HEK293 (cell line): ENCODE measurements around the gene GGTA1.
"Not testable (repeated sequence)": the region's sequence is repeated elsewhere in the genome, so short reads cannot be mapped to it uniquely, and the experiment has no call there.

ENCODE experiments used
- ZBTB7A ChIP-seq: fragments of 450-650 bp; formaldehyde crosslinking; IDR thresholded peaks from 2 replicates; pipeline ENCODE4 v1.5.1; 2016; ENCODE audit warnings: low read depth, missing biosample characterization, missing genetic modification characterization
- ZFP41 ChIP-seq: fragments of 450-650 bp; formaldehyde crosslinking; IDR thresholded peaks from 2 replicates; pipeline ENCODE4 v1.5.1; 2016; ENCODE audit warnings: missing biosample characterization, missing genetic modification characterization, borderline replicate concordance
- ZNF792 ChIP-seq: fragments of 450-650 bp; formaldehyde crosslinking; IDR thresholded peaks from 2 replicates; pipeline ENCODE4 v1.5.1; 2016; ENCODE audit warnings: missing biosample characterization, missing genetic modification characterization
- TF ChIP-seq, protein P1 (sequence below): fragments of 450-650 bp; formaldehyde crosslinking; IDR thresholded peaks from 2 replicates; pipeline ENCODE4 v1.5.1; 2016; ENCODE audit warnings: missing biosample characterization, missing genetic modification characterization
- TF ChIP-seq, protein P2 (sequence below): fragments of 450-650 bp; IDR thresholded peaks from 2 replicates; pipeline ENCODE4 v1.5.1; 2018; ENCODE audit warnings: missing biosample characterization, mild to moderate bottlenecking, missing genetic modification characterization

DNA sequence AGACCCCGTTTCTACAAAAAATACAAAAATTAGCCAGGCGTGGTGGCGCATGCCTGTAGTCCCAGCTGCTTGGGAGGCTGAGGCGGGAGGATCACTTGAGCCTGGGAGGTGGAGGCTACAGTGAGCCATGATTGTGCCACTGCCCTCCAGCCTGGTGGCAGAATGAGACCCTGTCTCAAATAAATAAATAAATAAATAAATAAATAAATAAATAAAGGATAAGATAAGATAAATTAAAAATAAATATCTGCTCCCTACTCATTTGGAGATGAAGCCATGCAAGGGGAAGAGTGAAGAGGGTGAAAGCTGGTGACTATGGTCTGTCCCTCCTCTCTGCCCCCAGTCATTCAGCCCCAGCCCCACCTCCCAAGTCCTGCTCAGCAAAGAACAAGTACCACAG lies 41.2 kb downstream of the GGTA1 start:
- not testable (repeated sequence) for TF ChIP-seq ZFP41, ZNF792, ZBTB7A (tag by site-specific recombination)
- TF ChIP-seq, protein P1, sequence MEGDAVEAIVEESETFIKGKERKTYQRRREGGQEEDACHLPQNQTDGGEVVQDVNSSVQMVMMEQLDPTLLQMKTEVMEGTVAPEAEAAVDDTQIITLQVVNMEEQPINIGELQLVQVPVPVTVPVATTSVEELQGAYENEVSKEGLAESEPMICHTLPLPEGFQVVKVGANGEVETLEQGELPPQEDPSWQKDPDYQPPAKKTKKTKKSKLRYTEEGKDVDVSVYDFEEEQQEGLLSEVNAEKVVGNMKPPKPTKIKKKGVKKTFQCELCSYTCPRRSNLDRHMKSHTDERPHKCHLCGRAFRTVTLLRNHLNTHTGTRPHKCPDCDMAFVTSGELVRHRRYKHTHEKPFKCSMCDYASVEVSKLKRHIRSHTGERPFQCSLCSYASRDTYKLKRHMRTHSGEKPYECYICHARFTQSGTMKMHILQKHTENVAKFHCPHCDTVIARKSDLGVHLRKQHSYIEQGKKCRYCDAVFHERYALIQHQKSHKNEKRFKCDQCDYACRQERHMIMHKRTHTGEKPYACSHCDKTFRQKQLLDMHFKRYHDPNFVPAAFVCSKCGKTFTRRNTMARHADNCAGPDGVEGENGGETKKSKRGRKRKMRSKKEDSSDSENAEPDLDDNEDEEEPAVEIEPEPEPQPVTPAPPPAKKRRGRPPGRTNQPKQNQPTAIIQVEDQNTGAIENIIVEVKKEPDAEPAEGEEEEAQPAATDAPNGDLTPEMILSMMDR (tag by site-specific recombination): not testable (repeated sequence)
- TF ChIP-seq, protein P2, sequence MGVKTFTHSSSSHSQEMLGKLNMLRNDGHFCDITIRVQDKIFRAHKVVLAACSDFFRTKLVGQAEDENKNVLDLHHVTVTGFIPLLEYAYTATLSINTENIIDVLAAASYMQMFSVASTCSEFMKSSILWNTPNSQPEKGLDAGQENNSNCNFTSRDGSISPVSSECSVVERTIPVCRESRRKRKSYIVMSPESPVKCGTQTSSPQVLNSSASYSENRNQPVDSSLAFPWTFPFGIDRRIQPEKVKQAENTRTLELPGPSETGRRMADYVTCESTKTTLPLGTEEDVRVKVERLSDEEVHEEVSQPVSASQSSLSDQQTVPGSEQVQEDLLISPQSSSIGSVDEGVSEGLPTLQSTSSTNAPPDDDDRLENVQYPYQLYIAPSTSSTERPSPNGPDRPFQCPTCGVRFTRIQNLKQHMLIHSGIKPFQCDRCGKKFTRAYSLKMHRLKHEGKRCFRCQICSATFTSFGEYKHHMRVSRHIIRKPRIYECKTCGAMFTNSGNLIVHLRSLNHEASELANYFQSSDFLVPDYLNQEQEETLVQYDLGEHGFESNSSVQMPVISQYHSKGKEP (tag by site-specific recombination): not testable (repeated sequence)
